Nephron (organoid): ENCODE data around the gene RCVRN.

Experiments
- H3K27ac Mint-ChIP-seq, 3 experiments: 2 replicates each; pipeline ENCODE4 v1.8.0; 2020; ENCODE audit warnings: mixed read lengths in 3 of 3, mild to moderate bottlenecking in 2 of 3, moderate library complexity in 1 of 3
- H3K27me3 Mint-ChIP-seq: 2 replicates; pipeline ENCODE4 v1.8.0; 2021; ENCODE audit warnings: low read depth, mild to moderate bottlenecking, moderate library complexity, mixed read lengths
- H3K36me3 Mint-ChIP-seq: 2 replicates; pipeline ENCODE4 v1.8.0; 2020; ENCODE audit warnings: low read depth, mixed read lengths
- H3K4me1 Mint-ChIP-seq: 2 replicates; pipeline ENCODE4 v1.8.0; 2020; ENCODE audit warnings: mixed read lengths
- H3K4me3 Mint-ChIP-seq, 3 experiments: 2 replicates each; pipeline ENCODE4 v1.8.0; 2020; ENCODE audit warnings: mild to moderate bottlenecking in 3 of 3, mixed read lengths in 3 of 3, moderate library complexity in 2 of 3
- H3K9me3 Mint-ChIP-seq: 2 replicates; pipeline ENCODE4 v1.8.0; 2020; ENCODE audit warnings: mixed read lengths
- TF ChIP-seq, protein P1 (sequence below), 3 experiments: fragments of 200-600 bp; sonication (generic); IDR thresholded peaks; one replicate each; pipeline ENCODE4 v1.5.0; 2021; ENCODE audit warnings: antibody characterized with exemption in 3 of 3; ENCODE audit not compliant: unreplicated experiment in 3 of 3

The RCVRN gene

DNA sequence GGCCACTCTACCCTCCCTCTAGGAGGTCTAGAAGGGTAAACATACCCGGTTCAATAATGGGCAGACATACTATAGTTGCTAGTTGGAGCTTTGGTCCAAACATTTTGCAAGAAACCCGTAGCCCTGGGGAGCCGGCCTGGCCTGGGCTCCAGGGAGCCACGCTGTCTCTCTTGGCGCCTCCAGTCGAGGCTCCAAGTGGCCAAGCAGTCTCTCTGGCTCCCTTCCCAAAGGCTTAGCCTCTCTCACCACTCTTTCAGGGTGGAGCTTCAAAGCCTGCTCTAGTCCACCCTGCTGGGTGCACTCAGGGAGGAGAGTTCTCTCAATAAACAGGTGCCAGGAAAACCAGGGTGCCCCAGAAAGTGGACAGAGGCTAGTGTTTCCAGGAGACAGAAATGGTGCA, 32.2 kb downstream of the RCVRN start:
- Mint-ChIP-seq H3K9me3 (peaks cover 3% of the 10 kb centered on the region), H3K4me1 (peaks cover 17% of the 10 kb centered on the region), H3K27ac (no peak overlapping the region), H3K36me3 (no peaks in the 10 kb centered on the region), H3K27me3 (peaks cover 3% of the 10 kb centered on the region), H3K4me3 (no peak overlapping the region)
- TF ChIP-seq, protein P1, sequence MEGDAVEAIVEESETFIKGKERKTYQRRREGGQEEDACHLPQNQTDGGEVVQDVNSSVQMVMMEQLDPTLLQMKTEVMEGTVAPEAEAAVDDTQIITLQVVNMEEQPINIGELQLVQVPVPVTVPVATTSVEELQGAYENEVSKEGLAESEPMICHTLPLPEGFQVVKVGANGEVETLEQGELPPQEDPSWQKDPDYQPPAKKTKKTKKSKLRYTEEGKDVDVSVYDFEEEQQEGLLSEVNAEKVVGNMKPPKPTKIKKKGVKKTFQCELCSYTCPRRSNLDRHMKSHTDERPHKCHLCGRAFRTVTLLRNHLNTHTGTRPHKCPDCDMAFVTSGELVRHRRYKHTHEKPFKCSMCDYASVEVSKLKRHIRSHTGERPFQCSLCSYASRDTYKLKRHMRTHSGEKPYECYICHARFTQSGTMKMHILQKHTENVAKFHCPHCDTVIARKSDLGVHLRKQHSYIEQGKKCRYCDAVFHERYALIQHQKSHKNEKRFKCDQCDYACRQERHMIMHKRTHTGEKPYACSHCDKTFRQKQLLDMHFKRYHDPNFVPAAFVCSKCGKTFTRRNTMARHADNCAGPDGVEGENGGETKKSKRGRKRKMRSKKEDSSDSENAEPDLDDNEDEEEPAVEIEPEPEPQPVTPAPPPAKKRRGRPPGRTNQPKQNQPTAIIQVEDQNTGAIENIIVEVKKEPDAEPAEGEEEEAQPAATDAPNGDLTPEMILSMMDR (IDR thresholded peaks at IDR 0.05; ENCODE audit: unreplicated experiment in 3 of 3) = no peak

DNA sequence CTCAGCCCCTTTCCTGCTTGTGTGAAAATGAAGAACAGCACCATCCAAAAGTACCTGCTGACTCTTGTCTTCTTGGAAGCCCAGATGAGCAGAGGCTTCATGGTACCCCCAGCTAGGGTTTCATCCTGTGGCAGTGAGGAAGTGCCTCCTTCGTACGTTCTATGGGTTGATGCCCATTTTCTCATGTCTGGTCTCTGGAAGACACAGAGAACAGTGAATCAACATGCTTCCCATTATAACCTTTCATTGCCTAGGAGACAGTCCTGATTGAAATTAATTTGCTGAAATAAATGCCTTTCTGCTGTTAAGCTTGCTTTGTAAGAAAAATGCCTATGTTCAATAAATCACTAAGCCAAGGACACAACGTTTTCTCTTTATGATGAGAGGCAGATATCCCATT, 36.5 kb downstream of the RCVRN start:
- Mint-ChIP-seq H3K27ac (peak overlapping the region in 1 of 3 experiments; percentile 32), H3K9me3 (peaks cover 18% of the 10 kb centered on the region), H3K4me3 (no peak overlapping the region), H3K4me1 (peaks cover 6% of the 10 kb centered on the region), H3K27me3 (peaks cover 6% of the 10 kb centered on the region), H3K36me3 (no peaks in the 10 kb centered on the region)
- TF ChIP-seq, protein P1 (IDR thresholded peaks at IDR 0.05; ENCODE audit: unreplicated experiment in 3 of 3) = no peak

DNA sequence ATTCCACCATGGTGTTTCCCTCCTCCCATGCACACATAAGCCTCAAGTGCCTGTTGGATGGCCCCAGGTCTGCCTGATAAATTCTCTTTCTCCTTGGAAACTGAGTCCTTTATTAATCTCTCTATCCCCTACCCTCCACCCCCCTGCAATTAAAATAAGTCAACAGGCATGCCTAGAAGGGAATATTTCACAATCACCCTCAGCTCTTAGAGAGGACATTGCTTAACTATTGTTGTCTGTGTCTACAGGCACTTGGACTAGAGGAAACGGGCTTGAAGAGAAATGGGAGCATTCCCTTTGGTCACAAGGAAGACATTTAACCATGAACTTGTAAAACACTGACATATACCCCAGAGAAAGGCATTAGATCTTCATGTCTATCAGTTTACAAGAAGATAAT, 39.5 kb downstream of the RCVRN start:
- peaks cover 34% of the 10 kb centered on the region for H3K9me3 Mint-ChIP-seq
- H3K27ac Mint-ChIP-seq = no peak overlapping the region
- no peaks in the 10 kb centered on the region for H3K36me3 Mint-ChIP-seq
- H3K4me3 Mint-ChIP-seq = no peak overlapping the region
- peaks cover 5% of the 10 kb centered on the region for H3K27me3 Mint-ChIP-seq
- TF ChIP-seq, protein P1 (IDR thresholded peaks at IDR 0.05; ENCODE audit: unreplicated experiment in 3 of 3) = no peak
- H3K4me1 Mint-ChIP-seq = peaks cover 6% of the 10 kb centered on the region

DNA sequence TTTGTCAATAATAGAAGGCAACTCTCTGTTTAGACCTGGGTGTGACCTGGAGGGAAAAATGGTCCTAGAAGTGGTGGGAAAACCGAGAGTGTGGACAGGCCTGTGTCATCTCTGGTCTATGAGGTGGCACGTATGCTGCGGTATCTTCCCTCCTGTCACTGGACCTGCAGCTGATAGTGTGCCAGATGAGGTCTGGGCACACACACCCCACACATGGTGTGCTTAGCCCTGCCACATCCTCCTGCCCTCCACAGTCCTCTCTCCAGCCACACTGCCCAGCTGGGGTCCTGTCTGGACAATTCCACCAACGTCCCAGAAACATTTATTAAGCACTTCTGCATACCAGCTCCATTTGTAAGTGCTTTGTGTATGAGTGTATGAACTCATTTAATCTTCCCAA, 42.1 kb downstream of the RCVRN start:
- peaks cover 43% of the 10 kb centered on the region for H3K9me3 Mint-ChIP-seq
- no peaks in the 10 kb centered on the region for H3K36me3 Mint-ChIP-seq
- H3K4me1 Mint-ChIP-seq = no peaks in the 10 kb centered on the region
- no peak overlapping the region for H3K4me3 Mint-ChIP-seq
- TF ChIP-seq, protein P1 (IDR thresholded peaks at IDR 0.05; ENCODE audit: unreplicated experiment in 3 of 3) = no peak
- H3K27me3 Mint-ChIP-seq = peaks cover 5% of the 10 kb centered on the region
- H3K27ac Mint-ChIP-seq = no peak overlapping the region

DNA sequence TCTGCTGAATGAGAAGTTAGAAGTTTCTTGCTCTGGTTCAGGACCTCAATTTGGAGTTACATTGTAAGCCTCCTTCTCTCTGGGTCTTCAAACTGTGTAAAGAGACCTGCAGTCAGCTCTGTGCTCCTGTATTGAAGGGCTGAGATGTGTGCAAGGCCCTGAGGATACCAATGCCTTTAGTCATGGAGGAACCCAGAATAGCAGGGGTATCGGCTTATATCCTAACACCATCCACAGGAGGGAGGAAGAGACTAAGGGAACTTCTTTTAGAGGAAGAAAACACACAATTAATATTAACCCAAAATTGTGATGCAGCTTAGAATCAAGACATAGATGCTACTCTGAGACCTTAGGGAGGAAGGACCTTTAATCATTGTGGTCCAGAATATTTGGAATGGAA, 42.9 kb downstream of the RCVRN start:
- Mint-ChIP-seq H3K4me3 (no peak overlapping the region), H3K27ac (no peak overlapping the region), H3K36me3 (no peaks in the 10 kb centered on the region), H3K27me3 (peaks cover 5% of the 10 kb centered on the region), H3K4me1 (no peaks in the 10 kb centered on the region), H3K9me3 (peaks cover 44% of the 10 kb centered on the region)
- TF ChIP-seq, protein P1 (IDR thresholded peaks at IDR 0.05; ENCODE audit: unreplicated experiment in 3 of 3) = no peak

DNA sequence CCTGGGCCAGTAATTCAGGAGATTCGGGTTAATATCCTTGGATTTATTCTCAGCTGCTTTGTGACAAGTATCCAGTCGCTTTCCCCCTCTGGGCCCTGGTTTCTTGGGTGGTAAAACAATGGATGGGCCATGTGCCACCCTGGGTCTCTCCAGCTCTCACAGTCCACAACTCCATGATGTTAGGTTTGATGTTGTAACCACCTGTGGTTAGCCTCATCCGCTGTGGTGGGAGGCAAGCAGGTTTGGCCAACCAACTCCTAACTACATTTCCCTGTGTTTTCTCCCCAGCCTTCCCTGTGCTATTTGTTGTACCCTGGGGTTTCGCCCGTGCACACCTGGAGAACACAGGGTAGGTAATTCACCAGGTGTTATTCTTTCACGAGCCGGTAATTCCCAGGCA, 44.2 kb downstream of the RCVRN start:
- no peaks in the 10 kb centered on the region for H3K36me3 Mint-ChIP-seq
- H3K4me1 Mint-ChIP-seq = no peaks in the 10 kb centered on the region
- peaks cover 40% of the 10 kb centered on the region for H3K9me3 Mint-ChIP-seq
- no peak overlapping the region for H3K27ac Mint-ChIP-seq
- TF ChIP-seq, protein P1 (IDR thresholded peaks at IDR 0.05; ENCODE audit: unreplicated experiment in 3 of 3) = no peak
- H3K27me3 Mint-ChIP-seq = peaks cover 5% of the 10 kb centered on the region
- H3K4me3 Mint-ChIP-seq = no peak overlapping the region
